Endothelial cell of umbilical vein (primary cell): ENCODE data around the gene CCR3. TPM values are rescaled to one million over a fixed set of nuclear protein-coding genes. Genes with fewer than 3 reads are reported as not detected.

Experiments used
- BruUV-seq: library from RNA; stranded (reverse); fragments of 400-500 nt; replicated peaks from 2 replicates; lab custom pipeline; 2021; lab: Mats Ljungman, UMichigan
- CTCF ChIA-PET: fragments of 300-600, 350-600 bp; sonication (Branson Sonifier 250); formaldehyde crosslinking; loops from one replicate; lab custom pipeline; 2021; ENCODE audit warnings: antibody characterized with exemption, inconsistent platforms; lab: Charles Lee
- POLR2A ChIA-PET: fragments of 300-600, 350-600 bp; sonication (Branson Sonifier 250); formaldehyde crosslinking; loops from one replicate; lab custom pipeline; 2021; ENCODE audit warnings: antibody characterized with exemption, inconsistent platforms; lab: Charles Lee
- DNase-seq: peaks from one replicate; pipeline ENCODE4 v3.0.0-alpha.2; 2011; ENCODE audit warnings: low read depth, low spot score
- FAIRE-seq: peaks from 2 replicates; lab custom pipeline; 2011; peaks lifted over from hg19 to GRCh38; lab: Jason Lieb, UNC
- H2AFZ ChIP-seq: 2 replicates; pipeline ENCODE4 v1.6.0; 2012; ENCODE audit warnings: low read depth, low read length, control low read depth, inconsistent platforms
- H3K27ac ChIP-seq: 2 replicates; pipeline ENCODE4 v1.5.1; 2011; ENCODE audit warnings: low read depth, mild to moderate bottlenecking, control low read depth, low read length, moderate library complexity; ENCODE audit not compliant: insufficient read depth
- H3K27me3 ChIP-seq, 2 experiments: 2 replicates each; pipeline versions ENCODE4 v1.6.0 to v1.6.1; 2011; ENCODE audit warnings: low read length in 2 of 2, mixed read lengths in 1 of 2; ENCODE audit not compliant: control insufficient read depth in 2 of 2, insufficient read depth in 2 of 2
- H3K36me3 ChIP-seq, 2 experiments: 2 replicates in 1 of 2; 3 replicates in 1 of 2; pipeline ENCODE4 v1.5.1; 2011; ENCODE audit warnings: low read length in 2 of 2, mild to moderate bottlenecking in 1 of 2, moderate library complexity in 1 of 2; ENCODE audit not compliant: control insufficient read depth in 2 of 2, insufficient read depth in 2 of 2; ENCODE audit errors: extremely low read depth in 1 of 2
- H3K4me1 ChIP-seq: 3 replicates; pipeline ENCODE4 v1.5.1; 2011; ENCODE audit warnings: mild to moderate bottlenecking, low read length; ENCODE audit not compliant: control insufficient read depth, insufficient read depth; ENCODE audit errors: extremely low read depth
- H3K4me2 ChIP-seq: 2 replicates; pipeline ENCODE4 v1.6.1; 2011; ENCODE audit warnings: low read length, control low read depth, mixed read lengths; ENCODE audit not compliant: insufficient read depth
- H3K4me3 ChIP-seq, 3 experiments: fragments of 200-600 bp in 1 of 3; sonication (generic), shearing (Covaris generic) in 1 of 3; replicated peaks in 1 of 3; 2 replicates each; pipeline ENCODE4 v1.5.1; 2011 to 2016; ENCODE audit warnings: control low read depth in 3 of 3, low read length in 3 of 3, mild to moderate bottlenecking in 2 of 3, inconsistent platforms in 1 of 3, low read depth in 1 of 3, moderate library complexity in 1 of 3; ENCODE audit not compliant: insufficient read depth in 1 of 3
- H3K79me2 ChIP-seq: 2 replicates; pipeline ENCODE4 v1.6.0; 2012; ENCODE audit warnings: low read length, inconsistent platforms; ENCODE audit not compliant: control insufficient read depth, insufficient read depth
- H3K9ac ChIP-seq: replicated peaks from 2 replicates; pipeline ENCODE3; 2011; ENCODE audit warnings: low read length, control low read depth; ENCODE audit not compliant: insufficient read depth; ENCODE audit errors: extremely low read depth
- H3K9me1 ChIP-seq: replicated peaks from 3 replicates; pipeline ENCODE4 v1.6.0; 2011; ENCODE audit warnings: mild to moderate bottlenecking, low read length; ENCODE audit not compliant: control insufficient read depth, insufficient read depth; ENCODE audit errors: extremely low read depth
- H3K9me3 ChIP-seq: replicated peaks from 2 replicates; pipeline ENCODE4 v1.5.1; 2012; ENCODE audit warnings: low read length, inconsistent platforms; ENCODE audit not compliant: control insufficient read depth, insufficient read depth
- H4K20me1 ChIP-seq: replicated peaks from 2 replicates; pipeline ENCODE3; 2011; ENCODE audit warnings: mild to moderate bottlenecking, low read length; ENCODE audit not compliant: control insufficient read depth, insufficient read depth; ENCODE audit errors: extremely low read depth
- CTCF ChIP-seq, 2 donors: IDR thresholded peaks; 1 replicate in 1 of 2; 2 replicates in 1 of 2; pipeline ENCODE4 v1.5.1; 2011; ENCODE audit warnings: low read length in 2 of 2, mild to moderate bottlenecking in 2 of 2, moderate library complexity in 2 of 2, control low read depth in 1 of 2, inconsistent platforms in 1 of 2, low read depth in 1 of 2; ENCODE audit not compliant: insufficient read depth in 1 of 2; ENCODE audit errors: extremely low read depth in 1 of 2
- EZH2 ChIP-seq: IDR thresholded peaks from 2 replicates; pipeline ENCODE4 v1.6.1; 2012; ENCODE audit warnings: borderline replicate concordance, low read depth, mild to moderate bottlenecking, moderate library complexity, low read length, inconsistent platforms; ENCODE audit not compliant: severe bottlenecking
- FOS ChIP-seq: IDR thresholded peaks from 2 replicates; pipeline ENCODE4 v1.6.1; 2011; ENCODE audit warnings: mild to moderate bottlenecking, low read length, moderate library complexity, borderline replicate concordance; ENCODE audit not compliant: insufficient read depth
- GATA2 ChIP-seq: IDR thresholded peaks from 2 replicates; pipeline ENCODE4 v1.7.0; 2011; ENCODE audit warnings: low read depth, mild to moderate bottlenecking, moderate library complexity, mixed read lengths, low read length; ENCODE audit not compliant: insufficient read length, insufficient read depth
- JUN ChIP-seq: IDR thresholded peaks from 2 replicates; pipeline ENCODE4 v1.6.1; 2011; ENCODE audit warnings: borderline replicate concordance, low read depth; ENCODE audit not compliant: insufficient read length, insufficient read depth
- MAX ChIP-seq: IDR thresholded peaks from 2 replicates; pipeline ENCODE4 v1.6.1; 2011; ENCODE audit not compliant: insufficient read depth, insufficient read length
- MYC ChIP-seq: IDR thresholded peaks from one replicate; pipeline ENCODE4 v1.6.1; 2011; ENCODE audit warnings: mild to moderate bottlenecking, low read depth, low read length
- POLR2A ChIP-seq: IDR thresholded peaks from 2 replicates; pipeline ENCODE4 v1.6.1; 2012; ENCODE audit warnings: low read depth, mild to moderate bottlenecking, control low read depth, low read length
- POLR2AphosphoS5 ChIP-seq: IDR thresholded peaks from 2 replicates; pipeline ENCODE4 v1.6.1; 2012; ENCODE audit warnings: low read depth, mild to moderate bottlenecking, control low read depth, low read length, moderate library complexity; ENCODE audit not compliant: insufficient read depth
- dilution Hi-C: fragments of 300-500 bp; cut with MboI; formaldehyde crosslinking; loops from one replicate; pipeline ENCODE4 v1.15.0; 2019; ENCODE audit warnings: low sequenced_read_pairs; ENCODE audit not compliant: extremely low pct_ligation_motif_present
- intact Hi-C: fragments of 100-400 bp; cut with micrococcal nuclease; formaldehyde crosslinking; loops from one replicate; pipeline ENCODE4 v1.10.0; 2022
- polyA plus RNA-seq, 4 experiments: library from polyadenylated mRNA; depleted of rRNA in 3 of 4; stranded (reverse) in 3 of 4; unstranded in 1 of 4; fragments of >200 nt; gene quantifications; 2 replicates each; pipeline versions ENCODE4 v1.2.1 to v1.2.3, GENCODE V29; 2011 to 2012; ENCODE audit warnings: missing spikeins in 1 of 4
- total RNA-seq: library from RNA; stranded (reverse); gene quantifications from 2 replicates; pipeline ENCODE4 v1.2.3, GENCODE V29; 2021

The CCR3 gene
- total and polyA plus RNA-seq, 2 donors (not counting 3 experiments of a cell fraction or from before 2014, with no cell fraction given): not detected

GRCh38 chr3:46200790-46201189, 41.5 kb upstream of the CCR3 start:
- no peaks in the 10 kb centered on the region for H3K36me3 ChIP-seq
- no TSS peak for BruUV-seq
- CTCF ChIA-PET: interaction anchor here (1.0 kb wide), 1 partner anchor 9 kb away, joined by 3 read pairs; no protein-coding TSS in a partner anchor
- no peak for DNase-seq
- no peak overlapping the region for H3K9ac ChIP-seq
- POLR2A ChIA-PET: no interaction called here
- no peak overlapping the region for H3K4me3 ChIP-seq
- no peaks in the 10 kb centered on the region for H3K9me3 ChIP-seq
- no peaks in the 10 kb centered on the region for H3K27me3 ChIP-seq
- no peak overlapping the region for H3K27ac ChIP-seq
- dilution Hi-C loops: no loop called here
- no peaks in the 10 kb centered on the region for H3K79me2 ChIP-seq
- no peak overlapping the region for H3K4me2 ChIP-seq
- no peak overlapping the region for H2AFZ ChIP-seq
- H3K9me1 ChIP-seq: no peaks in the 10 kb centered on the region
- H3K4me1 ChIP-seq: no peaks in the 10 kb centered on the region
- intact Hi-C loops: no loop called here
- no peaks in the 10 kb centered on the region for H4K20me1 ChIP-seq
- FAIRE-seq: no peak
- TF ChIP-seq MAX (no peak), MYC (no peak), POLR2A (no peak), FOS (no peak), JUN (no peak), POLR2AphosphoS5 (no peak), GATA2 (no peak), CTCF (IDR thresholded peaks at IDR 0.05; ENCODE audit: extremely low read depth in 1 of 2, insufficient read depth in 1 of 2, low read depth in 1 of 2, low read length in 2 of 2) (no peak), EZH2 (no peak)
